ENCODE measurements around the gene THUMPD1.

THUMPD1 gene

DNA sequence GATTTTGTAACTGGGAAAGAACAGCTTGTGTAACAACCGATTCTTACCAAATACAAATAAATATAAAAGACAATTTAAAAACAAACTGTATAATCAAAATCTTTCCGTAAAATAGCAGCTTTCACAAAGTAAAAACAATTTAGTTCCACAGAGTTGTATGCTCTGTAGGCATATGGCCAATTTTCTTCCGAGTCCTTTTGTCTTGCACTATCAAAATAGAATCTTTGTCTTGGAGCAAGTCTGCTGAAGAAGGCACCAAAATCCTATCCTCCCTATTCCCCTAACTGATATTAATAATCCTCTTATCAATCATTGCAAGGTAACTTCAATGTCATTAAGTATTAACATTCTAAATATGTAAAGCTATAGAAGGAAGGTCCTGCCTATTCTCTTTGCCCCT is 7.6 kb downstream of the THUMPD1 start:
- Histone ChIP-seq H3K36me3 (ENCODE audit: insufficient read depth, low read length) (peaks cover 41% of the 10 kb centered on the region; the same call in 1 of the 2 replicates), H2AFZ (ENCODE audit: low read length) (no peak overlapping the region), H3K4me1 (ENCODE audit: insufficient read depth, low read length, poor library complexity, severe bottlenecking) (peaks cover 9% of the 10 kb centered on the region), H4K20me1 (ENCODE audit: insufficient read depth, low read length, poor library complexity, severe bottlenecking) (peaks cover 21% of the 10 kb centered on the region), H3K9me3 (ENCODE audit: insufficient read depth, low read depth, low read length) (no peaks in the 10 kb centered on the region), H3F3A (ENCODE audit: low read depth) (no peaks in the 10 kb centered on the region), H3K4me3 (ENCODE audit: low read length, poor library complexity, severe bottlenecking) (no peak overlapping the region), H3K27me3 (ENCODE audit: insufficient read depth, low read length, poor library complexity, severe bottlenecking) (no peaks in the 10 kb centered on the region), H3K9me2 (replicated peaks; ENCODE audit: low read depth, low read length) (no peaks in the 10 kb centered on the region), H3K9ac (ENCODE audit: low read depth, low read length, poor library complexity, severe bottlenecking) (no peak overlapping the region), H3K79me2 (ENCODE audit: insufficient read depth, low read length) (peaks cover 21% of the 10 kb centered on the region), H3K4me2 (ENCODE audit: low read depth, low read length, poor library complexity, severe bottlenecking) (no peak overlapping the region)
- TF ChIP-seq, protein P1, sequence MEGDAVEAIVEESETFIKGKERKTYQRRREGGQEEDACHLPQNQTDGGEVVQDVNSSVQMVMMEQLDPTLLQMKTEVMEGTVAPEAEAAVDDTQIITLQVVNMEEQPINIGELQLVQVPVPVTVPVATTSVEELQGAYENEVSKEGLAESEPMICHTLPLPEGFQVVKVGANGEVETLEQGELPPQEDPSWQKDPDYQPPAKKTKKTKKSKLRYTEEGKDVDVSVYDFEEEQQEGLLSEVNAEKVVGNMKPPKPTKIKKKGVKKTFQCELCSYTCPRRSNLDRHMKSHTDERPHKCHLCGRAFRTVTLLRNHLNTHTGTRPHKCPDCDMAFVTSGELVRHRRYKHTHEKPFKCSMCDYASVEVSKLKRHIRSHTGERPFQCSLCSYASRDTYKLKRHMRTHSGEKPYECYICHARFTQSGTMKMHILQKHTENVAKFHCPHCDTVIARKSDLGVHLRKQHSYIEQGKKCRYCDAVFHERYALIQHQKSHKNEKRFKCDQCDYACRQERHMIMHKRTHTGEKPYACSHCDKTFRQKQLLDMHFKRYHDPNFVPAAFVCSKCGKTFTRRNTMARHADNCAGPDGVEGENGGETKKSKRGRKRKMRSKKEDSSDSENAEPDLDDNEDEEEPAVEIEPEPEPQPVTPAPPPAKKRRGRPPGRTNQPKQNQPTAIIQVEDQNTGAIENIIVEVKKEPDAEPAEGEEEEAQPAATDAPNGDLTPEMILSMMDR (conservative IDR thresholded peaks at IDR 0.05; ENCODE audit: low read length) = no peak
- no peak for TF ChIP-seq EZH2phosphoT487 (IDR thresholded peaks at IDR 0.05; ENCODE audit: borderline replicate concordance)

DNA sequence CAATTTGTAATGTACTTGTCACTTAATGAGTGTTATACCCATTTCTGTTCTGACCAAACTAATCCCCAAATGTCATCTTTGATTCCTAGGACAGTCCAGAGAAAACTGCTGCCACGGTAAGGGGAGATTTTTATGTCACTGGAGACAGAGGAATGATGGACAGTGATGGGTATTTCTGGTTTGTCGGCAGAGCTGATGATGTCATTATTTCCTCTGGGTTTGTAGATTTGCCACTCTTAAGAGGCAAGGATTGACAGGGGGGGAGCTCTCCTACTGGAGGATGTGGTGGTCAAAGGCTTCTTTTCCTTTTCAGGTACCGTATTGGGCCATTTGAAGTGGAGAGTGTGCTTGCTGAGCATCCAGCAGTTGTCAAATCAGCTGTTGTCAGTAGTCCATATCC is 12.5 kb downstream of the THUMPD1 start:
- Histone ChIP-seq H3K9ac (ENCODE audit: low read depth, low read length, poor library complexity, severe bottlenecking) (no peak overlapping the region), H3K9me3 (ENCODE audit: insufficient read depth, low read depth, low read length) (no peaks in the 10 kb centered on the region), H2AFZ (ENCODE audit: low read length) (no peak overlapping the region), H3F3A (ENCODE audit: low read depth) (no peaks in the 10 kb centered on the region), H3K79me2 (ENCODE audit: insufficient read depth, low read length) (no peaks in the 10 kb centered on the region), H3K36me3 (ENCODE audit: insufficient read depth, low read length) (no peaks in the 10 kb centered on the region), H4K20me1 (ENCODE audit: insufficient read depth, low read length, poor library complexity, severe bottlenecking) (no peaks in the 10 kb centered on the region), H3K27me3 (ENCODE audit: insufficient read depth, low read length, poor library complexity, severe bottlenecking) (no peaks in the 10 kb centered on the region), H3K4me1 (ENCODE audit: insufficient read depth, low read length, poor library complexity, severe bottlenecking) (no peaks in the 10 kb centered on the region), H3K4me3 (ENCODE audit: low read length, poor library complexity, severe bottlenecking) (no peak overlapping the region), H3K4me2 (ENCODE audit: low read depth, low read length, poor library complexity, severe bottlenecking) (no peak overlapping the region), H3K9me2 (replicated peaks; ENCODE audit: low read depth, low read length) (no peaks in the 10 kb centered on the region)
- no peak for TF ChIP-seq EZH2phosphoT487 (IDR thresholded peaks at IDR 0.05; ENCODE audit: borderline replicate concordance)
- TF ChIP-seq, protein P1 (conservative IDR thresholded peaks at IDR 0.05; ENCODE audit: low read length) = no peak

DNA sequence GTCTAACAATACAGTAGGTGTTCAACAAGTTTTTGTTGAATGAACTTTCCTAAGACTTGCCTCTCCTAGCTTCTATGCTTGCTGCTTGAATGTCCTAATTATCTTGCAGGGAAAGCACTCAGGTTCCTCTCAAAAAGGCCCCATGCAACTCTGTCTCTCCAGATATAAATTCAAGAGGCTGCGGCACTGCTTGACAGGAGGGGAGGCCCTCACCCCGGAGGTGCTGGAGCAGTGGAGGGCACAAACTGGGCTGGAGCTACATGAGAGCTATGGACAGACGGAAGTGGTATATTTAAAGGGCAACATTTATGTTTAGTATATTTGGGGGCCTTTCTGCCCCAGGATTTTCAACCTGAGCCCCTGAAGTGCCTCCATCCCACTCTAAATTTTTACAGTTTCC is 14.4 kb downstream of the THUMPD1 start:
- Histone ChIP-seq H3K27me3 (ENCODE audit: insufficient read depth, low read length, poor library complexity, severe bottlenecking) (no peaks in the 10 kb centered on the region), H3K9ac (ENCODE audit: low read depth, low read length, poor library complexity, severe bottlenecking) (no peak overlapping the region), H2AFZ (ENCODE audit: low read length) (no peak overlapping the region), H4K20me1 (ENCODE audit: insufficient read depth, low read length, poor library complexity, severe bottlenecking) (no peaks in the 10 kb centered on the region), H3K9me3 (ENCODE audit: insufficient read depth, low read depth, low read length) (no peaks in the 10 kb centered on the region), H3K4me1 (ENCODE audit: insufficient read depth, low read length, poor library complexity, severe bottlenecking) (no peaks in the 10 kb centered on the region), H3K4me2 (ENCODE audit: low read depth, low read length, poor library complexity, severe bottlenecking) (no peak overlapping the region), H3K36me3 (ENCODE audit: insufficient read depth, low read length) (no peaks in the 10 kb centered on the region), H3K9me2 (replicated peaks; ENCODE audit: low read depth, low read length) (no peaks in the 10 kb centered on the region), H3K4me3 (ENCODE audit: low read length, poor library complexity, severe bottlenecking) (no peak overlapping the region), H3F3A (ENCODE audit: low read depth) (no peaks in the 10 kb centered on the region), H3K79me2 (ENCODE audit: insufficient read depth, low read length) (no peaks in the 10 kb centered on the region)
- TF ChIP-seq EZH2phosphoT487 (IDR thresholded peaks at IDR 0.05; ENCODE audit: borderline replicate concordance) = no peak
- TF ChIP-seq, protein P1 (conservative IDR thresholded peaks at IDR 0.05; ENCODE audit: low read length) = no peak
